ENCODE results near the gene MAN1C1.

The MAN1C1 gene

DNA sequence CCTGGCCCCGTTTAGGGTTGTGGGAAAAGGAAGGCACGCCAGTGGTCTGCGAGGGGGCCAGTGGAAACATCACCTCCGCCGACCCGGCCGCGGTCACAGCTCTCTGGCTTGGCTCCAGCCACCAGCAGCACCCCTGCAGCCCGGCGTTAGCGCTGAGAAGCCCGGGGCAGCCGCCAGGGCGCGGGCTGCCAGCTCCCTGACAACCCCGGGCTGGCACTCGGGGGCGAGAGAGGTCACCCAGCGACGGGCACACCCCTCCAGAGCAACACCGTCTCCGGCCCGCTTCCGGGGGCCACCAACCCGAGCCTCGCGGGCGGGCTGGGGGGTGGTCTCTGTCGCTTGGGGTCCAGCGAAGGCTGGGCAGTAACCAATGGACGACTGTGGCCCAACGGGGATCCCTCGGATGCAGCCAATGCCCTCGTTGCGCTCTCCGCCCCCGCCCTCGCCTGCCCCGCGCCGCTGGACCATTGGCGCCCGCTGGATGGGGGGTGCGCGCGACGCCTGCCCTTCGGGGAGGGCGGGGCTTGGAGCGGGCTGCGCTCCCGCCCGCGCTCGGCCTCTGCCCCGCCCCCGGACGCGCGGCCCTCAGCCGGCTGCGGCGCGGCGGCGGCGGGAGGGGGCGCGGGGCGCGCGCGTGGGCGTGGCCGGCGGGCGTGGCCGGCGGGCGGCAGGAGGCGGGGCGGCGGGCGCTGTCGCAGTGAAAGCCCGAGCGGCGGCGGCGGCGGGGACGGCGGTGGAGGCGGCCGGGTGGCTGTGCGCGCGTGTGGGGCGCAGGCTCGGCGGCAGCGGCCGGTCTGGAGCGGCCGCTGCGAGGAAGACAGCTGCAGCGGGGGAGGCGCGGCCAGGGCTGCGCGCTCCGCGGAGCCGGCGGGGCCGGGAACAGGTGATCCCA, at the start of gene MAN1C1:
Gene MAN1C1 (plus strand): TSS at position 697 of the 892 bp plus-strand sequence. CDS start 1,007 bp downstream, outside the sequence.
- H3K4me1 ChIP-seq: no peaks in the 10 kb centered on the region
- TF ChIP-seq, protein P1, sequence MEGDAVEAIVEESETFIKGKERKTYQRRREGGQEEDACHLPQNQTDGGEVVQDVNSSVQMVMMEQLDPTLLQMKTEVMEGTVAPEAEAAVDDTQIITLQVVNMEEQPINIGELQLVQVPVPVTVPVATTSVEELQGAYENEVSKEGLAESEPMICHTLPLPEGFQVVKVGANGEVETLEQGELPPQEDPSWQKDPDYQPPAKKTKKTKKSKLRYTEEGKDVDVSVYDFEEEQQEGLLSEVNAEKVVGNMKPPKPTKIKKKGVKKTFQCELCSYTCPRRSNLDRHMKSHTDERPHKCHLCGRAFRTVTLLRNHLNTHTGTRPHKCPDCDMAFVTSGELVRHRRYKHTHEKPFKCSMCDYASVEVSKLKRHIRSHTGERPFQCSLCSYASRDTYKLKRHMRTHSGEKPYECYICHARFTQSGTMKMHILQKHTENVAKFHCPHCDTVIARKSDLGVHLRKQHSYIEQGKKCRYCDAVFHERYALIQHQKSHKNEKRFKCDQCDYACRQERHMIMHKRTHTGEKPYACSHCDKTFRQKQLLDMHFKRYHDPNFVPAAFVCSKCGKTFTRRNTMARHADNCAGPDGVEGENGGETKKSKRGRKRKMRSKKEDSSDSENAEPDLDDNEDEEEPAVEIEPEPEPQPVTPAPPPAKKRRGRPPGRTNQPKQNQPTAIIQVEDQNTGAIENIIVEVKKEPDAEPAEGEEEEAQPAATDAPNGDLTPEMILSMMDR (IDR thresholded peaks at IDR 0.05): peak; percentile 47
- H3K9me3 ChIP-seq (ENCODE audit: control insufficient read depth, low read length): no peaks in the 10 kb centered on the region
- H3K4me3 ChIP-seq (ENCODE audit: low read depth, low read length): peak within 1 kb of the TSS; percentile 74
- H3K79me2 ChIP-seq: no peaks in the 10 kb centered on the region
- no peaks in the 10 kb centered on the region for H3K36me3 ChIP-seq (ENCODE audit: control insufficient read depth, insufficient read depth, low read length)
- H3K27me3 ChIP-seq (ENCODE audit: control insufficient read depth, insufficient read depth, low read length): no peaks in the 10 kb centered on the region
- H2AFZ ChIP-seq: peak within 1 kb of the TSS; percentile 83
- peak within 1 kb of the TSS; percentile 64 for H3K27ac ChIP-seq
- no peak within 1 kb of the TSS for H3K9ac ChIP-seq
- peak within 1 kb of the TSS; percentile 95 for H3K4me2 ChIP-seq (ENCODE audit: low read length)

DNA sequence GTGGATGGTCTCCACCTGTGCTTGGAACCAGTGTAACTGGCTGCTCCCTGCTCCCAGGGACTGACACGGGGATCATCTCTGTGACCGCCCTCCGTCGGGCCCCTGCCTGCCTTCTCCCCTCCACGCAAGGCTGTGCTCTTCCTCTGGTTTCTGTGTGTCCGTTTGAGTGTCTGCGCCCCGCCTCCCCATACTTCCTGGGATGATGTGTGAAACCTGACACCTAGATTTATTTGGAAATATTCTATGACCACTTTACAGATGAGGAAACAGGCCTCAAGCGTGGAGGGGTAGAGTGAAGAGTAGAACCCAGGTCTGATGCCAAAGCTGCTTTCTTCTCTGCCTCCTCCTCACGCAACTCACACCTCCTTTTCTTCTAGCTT, 48.9 kb upstream of the MAN1C1 start:
- Histone ChIP-seq H2AFZ (no peak overlapping the region), H3K27ac (no peak overlapping the region), H3K9ac (no peak overlapping the region), H3K4me1 (no peaks in the 10 kb centered on the region), H3K36me3 (ENCODE audit: control insufficient read depth, insufficient read depth, low read length) (no peaks in the 10 kb centered on the region), H3K27me3 (ENCODE audit: control insufficient read depth, insufficient read depth, low read length) (no peaks in the 10 kb centered on the region), H3K79me2 (no peaks in the 10 kb centered on the region), H3K4me2 (ENCODE audit: low read length) (no peak overlapping the region), H3K4me3 (ENCODE audit: low read depth, low read length) (no peak overlapping the region), H3K9me3 (ENCODE audit: control insufficient read depth, low read length) (no peaks in the 10 kb centered on the region)
- TF ChIP-seq, protein P1 (IDR thresholded peaks at IDR 0.05): no peak

DNA sequence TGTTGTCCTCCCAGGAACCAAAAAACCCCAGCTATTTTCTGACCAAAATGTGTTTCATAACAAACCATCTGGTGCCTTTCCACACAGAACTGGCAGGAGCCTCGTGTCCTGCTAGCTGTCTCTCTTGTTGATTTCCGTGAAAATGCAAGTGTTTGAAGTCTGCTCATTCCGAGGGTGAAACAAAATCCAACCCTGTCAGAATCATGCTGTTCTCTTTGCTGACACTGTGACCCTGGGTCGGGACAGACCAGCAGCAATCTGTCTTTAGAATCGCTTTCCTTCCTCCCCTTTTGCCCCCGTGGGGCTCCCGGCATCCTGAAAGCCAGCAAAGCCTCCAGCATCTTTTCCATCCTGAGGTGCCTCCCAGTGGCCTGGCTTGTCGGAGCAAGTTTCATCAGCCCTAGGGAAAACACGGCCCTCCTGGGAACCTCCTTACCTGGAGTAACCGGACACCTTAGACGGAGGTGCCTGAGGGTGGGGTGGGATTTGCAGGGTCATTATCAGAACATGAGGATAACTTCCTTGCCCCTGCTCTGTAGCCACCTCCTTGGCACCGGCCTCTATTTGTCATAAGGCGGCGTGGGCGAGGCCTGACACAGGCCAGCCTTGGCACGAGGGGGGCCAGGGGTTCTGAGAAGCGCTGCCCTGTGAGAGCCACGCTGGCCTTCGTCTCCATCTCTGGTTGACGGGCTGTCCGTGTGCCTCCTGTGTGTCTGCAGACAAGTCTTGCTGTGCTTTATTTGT, 48.3 kb upstream of the MAN1C1 start:
- TF ChIP-seq, protein P1 (IDR thresholded peaks at IDR 0.05): no peak
- Histone ChIP-seq H3K9me3 (ENCODE audit: control insufficient read depth, low read length) (no peaks in the 10 kb centered on the region), H3K27ac (peak overlapping the region; percentile 11), H3K4me1 (no peaks in the 10 kb centered on the region), H2AFZ (no peak overlapping the region), H3K36me3 (ENCODE audit: control insufficient read depth, insufficient read depth, low read length) (no peaks in the 10 kb centered on the region), H3K9ac (no peak overlapping the region), H3K4me3 (ENCODE audit: low read depth, low read length) (no peak overlapping the region), H3K4me2 (ENCODE audit: low read length) (no peak overlapping the region), H3K79me2 (no peaks in the 10 kb centered on the region), H3K27me3 (ENCODE audit: control insufficient read depth, insufficient read depth, low read length) (no peaks in the 10 kb centered on the region)

DNA sequence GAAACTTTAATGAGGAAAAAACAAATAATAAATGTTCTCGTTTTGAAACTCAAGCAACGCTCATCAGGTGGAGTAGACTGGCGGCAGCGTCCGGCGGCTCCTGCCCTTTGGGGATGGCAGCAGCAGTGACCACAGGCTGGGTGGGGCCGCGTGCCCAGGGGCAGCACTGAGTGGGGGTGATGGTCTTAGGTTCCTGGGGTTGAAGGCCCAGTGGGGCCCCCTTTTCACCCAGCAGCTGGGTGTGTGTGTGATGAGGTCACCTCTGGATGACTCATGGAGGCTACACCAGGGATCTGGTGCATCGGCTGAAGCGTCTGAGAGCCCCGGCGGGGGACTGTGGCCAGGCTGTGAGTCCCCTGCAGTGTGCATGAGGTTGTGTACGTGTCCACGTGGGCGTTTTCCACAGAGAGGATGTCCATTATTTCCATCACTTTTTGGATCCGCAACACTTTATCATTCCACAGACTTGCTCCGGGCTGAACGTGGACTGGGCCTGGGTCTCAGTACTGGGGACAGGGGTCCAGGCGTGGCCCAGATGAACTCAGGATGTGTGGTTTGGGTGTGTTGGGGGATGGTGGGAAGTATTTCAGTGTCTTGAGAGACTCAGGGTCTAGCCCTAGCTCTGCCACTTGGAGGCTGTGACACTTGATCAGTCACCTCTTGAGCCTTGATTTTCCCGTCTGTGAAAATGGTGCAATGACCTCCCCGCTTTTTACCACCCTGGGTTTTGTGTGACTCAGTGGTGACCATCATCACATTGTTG, 47.6 kb upstream of the MAN1C1 start:
- TF ChIP-seq, protein P1 (IDR thresholded peaks at IDR 0.05): no peak
- no peaks in the 10 kb centered on the region for H3K4me1 ChIP-seq
- H3K79me2 ChIP-seq: no peaks in the 10 kb centered on the region
- H3K27me3 ChIP-seq (ENCODE audit: control insufficient read depth, insufficient read depth, low read length): no peaks in the 10 kb centered on the region
- no peaks in the 10 kb centered on the region for H3K9me3 ChIP-seq (ENCODE audit: control insufficient read depth, low read length)
- H3K4me3 ChIP-seq (ENCODE audit: low read depth, low read length): no peak overlapping the region
- H3K36me3 ChIP-seq (ENCODE audit: control insufficient read depth, insufficient read depth, low read length): no peaks in the 10 kb centered on the region
- no peak overlapping the region for H3K9ac ChIP-seq
- H3K27ac ChIP-seq: no peak overlapping the region
- no peak overlapping the region for H2AFZ ChIP-seq
- H3K4me2 ChIP-seq (ENCODE audit: low read length): no peak overlapping the region

Measured in parathyroid adenoma (tissue), 2 donors.